Sigmoid colon (tissue), 7 donors: ENCODE results near the gene SDC4. TPM values are rescaled to one million over a fixed set of nuclear protein-coding genes. Genes with fewer than 3 reads are reported as not detected.

ENCODE experiments used
- DNase-seq: peaks from one replicate; pipeline ENCODE4 v3.0.0-alpha.2; 2019
- H3K27ac ChIP-seq, 4 donors: fragments of 200-600 bp; sonication (generic); one replicate each; pipeline ENCODE4 v1.5.1; 2016 to 2019; ENCODE audit warnings: mild to moderate bottlenecking in 1 of 4
- H3K27me3 ChIP-seq, 3 donors: fragments of 200-600 bp; sonication (generic); one replicate each; pipeline ENCODE4 v1.5.1; 2019; ENCODE audit warnings: mild to moderate bottlenecking in 1 of 3
- H3K36me3 ChIP-seq, 4 donors: fragments of 200-600 bp; sonication (generic); one replicate each; pipeline ENCODE4 v1.5.1; 2016 to 2019
- H3K4me1 ChIP-seq, 4 donors: fragments of 200-600 bp; sonication (generic); one replicate each; pipeline ENCODE4 v1.5.1; 2017 to 2019
- H3K4me3 ChIP-seq, 4 donors: fragments of 200-600 bp; sonication (generic); one replicate each; pipeline ENCODE4 v1.5.1; 2017 to 2019; ENCODE audit warnings: mild to moderate bottlenecking in 2 of 4, moderate library complexity in 1 of 4
- H3K9me3 ChIP-seq, 4 donors: fragments of 200-600 bp in 3 of 4; sonication (generic) in 3 of 4; one replicate each; pipeline versions ENCODE4 v1.5.1 to v1.6.1; 2013 to 2019
- CTCF ChIP-seq, 4 experiments: fragments of 450-650 bp in 3 of 4; fragments of 200-600 bp in 1 of 4; IDR thresholded peaks; one replicate each; pipeline ENCODE4 v1.5.1; 2016 to 2019; ENCODE audit warnings: antibody characterized with exemption in 4 of 4, mild to moderate bottlenecking in 3 of 4, moderate library complexity in 2 of 4
- EP300 ChIP-seq, 4 donors: sonication (generic); formaldehyde crosslinking; IDR thresholded peaks; one replicate each; pipeline ENCODE4 v1.6.1; 2017; ENCODE audit warnings: antibody characterized with exemption in 4 of 4
- POLR2A ChIP-seq, 2 donors: fragments of 450-650 bp; IDR thresholded peaks; one replicate each; pipeline ENCODE4 v1.6.1; 2016; ENCODE audit warnings: antibody characterized with exemption in 2 of 2, mild to moderate bottlenecking in 2 of 2, moderate library complexity in 2 of 2
- POLR2AphosphoS5 ChIP-seq, 4 donors: sonication (generic); formaldehyde crosslinking; IDR thresholded peaks; one replicate each; pipeline ENCODE4 v1.6.1; 2017; ENCODE audit warnings: antibody characterized with exemption in 4 of 4
- WGBS, 2 donors: extraction: QIAGEN DNeasy Blood & Tissue Kit; methylation state at CpG; one replicate each; pipeline ENCODE4 v1.1.7; 2013; 5-methylcytosine and 5-hydroxymethylcytosine counted together
- intact Hi-C: fragments of 100-400 bp; cut with DNase I; formaldehyde crosslinking; loops from one replicate; pipeline ENCODE4 v1.15.1; 2023
- polyA plus RNA-seq, 3 donors: library from polyadenylated mRNA; stranded (reverse); fragments of 200-250 nt; gene quantifications; one replicate each; pipeline ENCODE4 v1.2.3, GENCODE V29; 2013
- total RNA-seq, 4 donors: library from RNA; depleted of rRNA; stranded (reverse); fragments of >200 nt; gene quantifications; one replicate each; pipeline ENCODE4 v1.1.0, GENCODE V29; 2016
- donor health status: healthy with polysubstance abuse.
- donor health status: Bipolar disorder and iron deficiency.
- donor health status: healthy.

SDC4 gene
- total and polyA plus RNA-seq, 7 donors, result 22.2 to 149 (median 79.9) TPM

DNA sequence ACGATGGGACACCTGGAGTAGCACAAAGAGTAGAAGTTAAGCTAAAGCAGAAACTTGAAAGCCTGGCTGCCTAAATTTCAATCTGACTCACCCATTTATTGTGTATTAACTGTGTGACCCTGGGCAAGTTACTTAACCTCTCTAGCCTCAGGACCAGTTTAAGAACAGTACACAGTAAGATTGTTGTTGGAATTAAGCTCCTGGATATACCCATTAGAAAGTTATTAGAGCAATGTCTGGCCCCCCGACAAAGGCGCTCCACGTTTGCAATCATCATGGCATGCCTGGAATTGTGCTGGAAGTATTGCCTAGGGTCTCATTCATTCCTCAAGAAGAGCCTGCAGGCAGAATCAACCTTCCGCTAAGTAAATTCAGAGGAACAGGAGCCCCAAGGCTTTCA lies 1.4 kb downstream of the SDC4 start:
- H3K4me1 ChIP-seq, result peaks cover 0 to 62% (median 58%) of the 10 kb centered on the region in 4 donors
- no peak for DNase-seq
- intact Hi-C loops, result loop anchor here (10.0 kb wide), 2 partner anchors 1212 to 1998 kb away; no protein-coding TSS in a partner anchor
- H3K4me3 ChIP-seq, result peak overlapping the region; percentile 87 to 94 (median 90)
- 11 to 59% methylated on average over 5 of the region's 5 CpGs for WGBS, 2 donors
- no peaks in the 10 kb centered on the region for H3K36me3 ChIP-seq
- H3K27ac ChIP-seq, result peak overlapping the region; percentile 94 to 99 (median 97)
- H3K27me3 ChIP-seq, result no peaks in the 10 kb centered on the region
- no peaks in the 10 kb centered on the region for H3K9me3 ChIP-seq
- TF ChIP-seq POLR2AphosphoS5 (IDR thresholded peaks at IDR 0.05) (no peak), POLR2A (IDR thresholded peaks at IDR 0.05) (no peak), EP300 (IDR thresholded peaks at IDR 0.05) (no peak), CTCF (IDR thresholded peaks at IDR 0.05) (no peak)

DNA sequence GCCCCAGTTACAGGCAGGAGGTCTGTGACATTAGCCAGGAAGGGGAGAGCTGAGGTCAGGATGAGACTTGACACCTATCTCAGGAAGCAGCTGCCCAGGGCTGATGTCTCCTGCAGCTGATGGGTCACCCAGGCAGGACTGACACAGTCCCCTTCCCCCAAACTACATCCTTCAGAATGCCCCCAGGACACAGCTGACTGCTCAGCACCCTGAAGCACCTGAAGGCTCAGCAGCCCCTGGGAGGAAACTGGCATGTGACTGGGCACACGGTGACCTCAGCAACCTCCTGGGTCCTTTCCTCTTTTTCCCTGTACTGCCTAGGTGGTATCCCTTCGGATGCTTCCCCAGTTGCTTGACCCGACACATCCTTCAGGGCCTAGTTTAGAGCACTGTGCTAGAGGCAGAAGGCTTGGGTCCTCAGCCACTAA lies 1.9 kb downstream of the SDC4 start:
- Histone ChIP-seq H3K27me3 (no peaks in the 10 kb centered on the region), H3K36me3 (no peaks in the 10 kb centered on the region), H3K4me3 (peak overlapping the region; percentile 87 to 94 (median 90)), H3K4me1 (peaks cover 0 to 67% (median 63%) of the 10 kb centered on the region in 4 donors), H3K27ac (peak overlapping the region; percentile 94 to 99 (median 97)), H3K9me3 (no peaks in the 10 kb centered on the region)
- intact Hi-C loops, result loop anchor here (10.0 kb wide), 2 partner anchors 1212 to 1998 kb away; no protein-coding TSS in a partner anchor
- no peak for DNase-seq
- 7 to 50% methylated on average over 3 of the region's 3 CpGs for WGBS, 2 donors
- TF ChIP-seq POLR2AphosphoS5 (IDR thresholded peaks at IDR 0.05) (no peak), EP300 (IDR thresholded peaks at IDR 0.05) (no peak), CTCF (IDR thresholded peaks at IDR 0.05) (no peak), POLR2A (IDR thresholded peaks at IDR 0.05) (no peak)

DNA sequence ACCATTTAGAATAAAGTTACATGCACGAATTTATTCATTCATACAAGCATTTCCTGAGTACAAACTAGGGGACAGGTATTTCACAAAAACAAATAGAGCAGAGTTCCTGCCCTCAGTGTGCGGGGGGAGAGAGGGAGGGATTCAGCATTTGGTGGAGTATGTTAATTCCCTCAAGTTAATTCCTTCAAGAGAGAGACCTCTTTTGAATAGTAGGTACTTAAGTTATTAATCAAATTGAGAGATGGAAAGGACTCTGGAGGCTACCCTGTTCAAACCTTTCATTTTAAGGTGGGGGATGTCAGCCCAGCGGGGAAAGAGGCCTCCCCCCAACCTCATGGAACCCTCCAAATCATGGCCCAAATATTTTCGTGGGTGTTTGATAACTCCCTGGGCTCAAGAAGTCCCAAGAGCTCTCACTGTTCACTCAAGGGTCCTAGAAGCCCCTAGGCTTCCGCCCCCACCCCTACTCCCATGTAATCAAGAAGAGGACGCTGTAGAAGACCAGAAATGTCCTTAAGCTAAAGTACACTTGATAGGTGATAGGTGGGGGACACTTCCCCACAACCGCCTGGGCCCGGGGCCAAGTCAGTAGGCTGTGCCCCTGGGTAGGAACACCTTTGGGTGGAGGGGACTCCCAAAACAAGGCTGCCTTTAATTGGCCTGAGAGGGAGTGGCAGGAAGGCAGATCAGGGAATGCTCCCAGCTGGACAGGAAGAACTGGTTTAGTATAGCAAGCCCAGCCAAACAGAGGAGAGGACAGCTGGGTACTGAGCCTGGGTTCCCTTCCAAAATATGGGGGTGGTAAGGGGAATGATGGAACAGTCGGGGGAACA lies 2.9 kb downstream of the SDC4 start:
- H3K9me3 ChIP-seq, result no peaks in the 10 kb centered on the region
- peaks cover 0 to 8% (median 0%) of the 10 kb centered on the region in 4 donors for H3K36me3 ChIP-seq
- intact Hi-C loops, result loop anchor here (2.0 to 10.0 kb wide), 3 partner anchors 13 to 1999 kb away; no protein-coding TSS in a partner anchor
- peak overlapping the region; percentile 94 to 99 (median 97) for H3K27ac ChIP-seq
- H3K4me1 ChIP-seq, result peaks cover 0 to 77% (median 73%) of the 10 kb centered on the region in 4 donors
- 20 to 58% methylated on average over 9 of the region's 9 CpGs for WGBS, 2 donors
- no peaks in the 10 kb centered on the region for H3K27me3 ChIP-seq
- peak overlapping the region; percentile 18 to 94 (median 90) for H3K4me3 ChIP-seq
- TF ChIP-seq POLR2AphosphoS5 (IDR thresholded peaks at IDR 0.05), result peak in 3 of 4 donors; percentile 15 to 24 (median 22)
- TF ChIP-seq EP300 (IDR thresholded peaks at IDR 0.05), result no peak
- peak in 1 of 2 donors; percentile 20 for TF ChIP-seq POLR2A (IDR thresholded peaks at IDR 0.05)
- no peak for TF ChIP-seq CTCF (IDR thresholded peaks at IDR 0.05)
- no peak for DNase-seq

GRCh38 chr20:45344168-45344860 lies 3.9 kb downstream of the SDC4 start:
- H3K27ac ChIP-seq, result peak overlapping the region; percentile 94 to 99 (median 97)
- TF ChIP-seq CTCF (IDR thresholded peaks at IDR 0.05) (no peak), POLR2AphosphoS5 (IDR thresholded peaks at IDR 0.05) (peak; percentile 35 to 65 (median 48)), EP300 (IDR thresholded peaks at IDR 0.05) (no peak), POLR2A (IDR thresholded peaks at IDR 0.05) (peak in 1 of 2 donors; percentile 5)
- peaks cover 0 to 13% (median 0%) of the 10 kb centered on the region in 4 donors for H3K36me3 ChIP-seq
- intact Hi-C loops, result loop anchor here (2.0 to 10.0 kb wide), 3 partner anchors 14 to 2000 kb away; no protein-coding TSS in a partner anchor
- DNase-seq, result peak; percentile 88
- peaks cover 0 to 87% (median 83%) of the 10 kb centered on the region in 4 donors for H3K4me1 ChIP-seq
- H3K27me3 ChIP-seq, result no peaks in the 10 kb centered on the region
- H3K4me3 ChIP-seq, result peak overlapping the region; percentile 18 to 94 (median 90)
- H3K9me3 ChIP-seq, result no peaks in the 10 kb centered on the region
- 12 to 56% methylated on average over 9 of the region's 9 CpGs for WGBS, 2 donors
